ENCODE results near the gene UBXN7. TPM values are rescaled to one million over a fixed set of nuclear protein-coding genes. Genes with fewer than 3 reads are reported as not detected.

The UBXN7 gene
- total and polyA plus RNA-seq, 2 of the 8 experiments (the other 6 are each of a cell fraction or from before 2014, with no cell fraction given): 18.5 to 109 TPM

- H2BK12ac ChIP-seq (ENCODE audit: low read depth, low read length): no peak overlapping the region
- no peak overlapping the region for H4K91ac ChIP-seq (replicated peaks; ENCODE audit: insufficient read length, low read length)
- H3K18ac ChIP-seq (ENCODE audit: extremely low read depth, low read length): no peak overlapping the region
- FAIRE-seq (no peak), DNase-seq (ENCODE audit: low read depth in 1 of 2, low spot score in 2 of 2) (no peak)
- 55% methylated on average over 2 of the region's 2 CpGs; no CpG with 5 or more reads in 1 of the 2 experiments for WGBS, 2 experiments (ENCODE audit: extremely low coverage in 1 of 2, insufficient coverage in 1 of 2, insufficient read length in 1 of 2, insufficient replicate concordance in 2 of 2, low coverage in 1 of 2, low lambda C conversion rate in 2 of 2, missing lambda C conversion rate in 1 of 2)
- no peak overlapping the region for H3K9ac ChIP-seq (replicated peaks in 1 of 4; ENCODE audit: extremely low read depth in 1 of 4, low read depth in 3 of 4, low read length in 3 of 4)
- no peak overlapping the region for H2BK120ac ChIP-seq (replicated peaks; ENCODE audit: low read depth, low read length)
- H4K5ac ChIP-seq (ENCODE audit: insufficient read length, low read depth, low read length): no peak overlapping the region
- no peaks in the 10 kb centered on the region for H3K79me1 ChIP-seq (ENCODE audit: low read depth, low read length)
- H3K4me3 ChIP-seq (ENCODE audit: extremely low read depth in 1 of 4, insufficient read depth in 2 of 4, low read depth in 3 of 4, low read length in 4 of 4): no peak overlapping the region
- no peak overlapping the region for H3K56ac ChIP-seq (replicated peaks; ENCODE audit: insufficient read length, low read depth, low read length)
- no peaks in the 10 kb centered on the region for H3K79me2 ChIP-seq (ENCODE audit: control insufficient read depth in 1 of 2, insufficient read depth in 2 of 2, low read length in 2 of 2)
- H3K23ac ChIP-seq (ENCODE audit: insufficient read length): no peak overlapping the region
- H3K4me2 ChIP-seq (ENCODE audit: insufficient read depth in 1 of 2, low read depth in 2 of 2, low read length in 2 of 2): no peak overlapping the region
- CTCF ChIA-PET (ENCODE audit: partially characterized antibody): interaction anchor here (0.6 to 3.0 kb wide), 4 partner anchors 9 to 238 kb away, joined by 4 to 9 read pairs (median 4); no protein-coding TSS in a partner anchor
- no peak overlapping the region for H3K4ac ChIP-seq (replicated peaks; ENCODE audit: insufficient read length, low read depth, low read length)
- no peaks in the 10 kb centered on the region for H4K20me1 ChIP-seq (replicated peaks in 1 of 2; ENCODE audit: control insufficient read depth in 1 of 2, insufficient read depth in 2 of 2, low read length in 2 of 2)
- no peaks in the 10 kb centered on the region for H3K9me3 ChIP-seq (ENCODE audit: insufficient read depth in 2 of 2, low read depth in 1 of 2, low read length in 1 of 2)
- H2BK15ac ChIP-seq (ENCODE audit: low read length): no peak overlapping the region
- no peak overlapping the region for H3K14ac ChIP-seq (ENCODE audit: insufficient read length)
- no peaks in the 10 kb centered on the region for H3K4me1 ChIP-seq (replicated peaks in 1 of 4; ENCODE audit: control insufficient read depth in 3 of 4, insufficient read depth in 4 of 4, low read length in 3 of 4)
- H4K8ac ChIP-seq (ENCODE audit: extremely low read depth, insufficient read depth, low read length): no peak overlapping the region
- H2AK5ac ChIP-seq (ENCODE audit: low read depth, low read length): no peak overlapping the region
- H3K36me3 ChIP-seq (ENCODE audit: control insufficient read depth in 2 of 4, insufficient read depth in 4 of 4, low read length in 3 of 4): no peaks in the 10 kb centered on the region
- no peak overlapping the region for H3K27ac ChIP-seq (ENCODE audit: low read depth, low read length)
- POLR2A ChIA-PET (ENCODE audit: partially characterized antibody): no interaction called here
- H2AFZ ChIP-seq (ENCODE audit: low read length): peak overlapping the region; percentile 66
- H2BK20ac ChIP-seq (ENCODE audit: low read length): no peak overlapping the region
- no peaks in the 10 kb centered on the region for H3K27me3 ChIP-seq (replicated peaks in 1 of 4; ENCODE audit: control insufficient read depth in 3 of 4, extremely low read depth in 1 of 4, insufficient read depth in 3 of 4, low read length in 3 of 4)
- 0 out of 2 replicates have a peak, but pooled peaks cover 2% of the 10 kb centered on the region for H3K23me2 ChIP-seq (ENCODE audit: low read depth, low read length)
- H2BK5ac ChIP-seq (ENCODE audit: low read depth, low read length): no peak overlapping the region
- TF ChIP-seq NRF1 (IDR thresholded peaks at IDR 0.05; ENCODE audit: low read depth, low read length) (no peak), TAF1 (IDR thresholded peaks at IDR 0.05; ENCODE audit: low read depth, low read length) (no peak), KDM5A (IDR thresholded peaks at IDR 0.05; ENCODE audit: low read length) (no peak), JUN (IDR thresholded peaks at IDR 0.05; ENCODE audit: low read depth, low read length) (no peak), SIX5 (IDR thresholded peaks at IDR 0.05; ENCODE audit: low read depth, low read length) (no peak), EGR1 (IDR thresholded peaks at IDR 0.05; ENCODE audit: borderline replicate concordance, low read depth, low read length) (no peak), CBX8 (IDR thresholded peaks at IDR 0.05; ENCODE audit: borderline replicate concordance, low read depth, low read length) (no peak), RNF2 (IDR thresholded peaks at IDR 0.05; ENCODE audit: borderline replicate concordance, low read depth, low read length, missing control alignments, poor library complexity, severe bottlenecking) (no peak), ZNF274 (IDR thresholded peaks at IDR 0.05; ENCODE audit: borderline replicate concordance, extremely low read depth, low read length) (no peak), SIN3A (conservative IDR thresholded peaks at IDR 0.05 in 1 of 2, IDR thresholded peaks at IDR 0.05 in 1 of 2; ENCODE audit: low read depth in 1 of 2, low read length in 2 of 2) (no peak), ATF2 (IDR thresholded peaks at IDR 0.05; ENCODE audit: low read length) (no peak), RBBP5 (IDR thresholded peaks at IDR 0.05; ENCODE audit: borderline replicate concordance, low read depth, low read length) (no peak), TBP (IDR thresholded peaks at IDR 0.05; ENCODE audit: low read depth, low read length) (no peak)
These were observed 12.3 kb upstream of the UBXN7 start for GRCh38 chr3:196444500-196444894.

Measured in H1 (cell line).